ENCODE results near the gene HECA. TPM values are rescaled to one million over a fixed set of nuclear protein-coding genes. Genes with fewer than 3 reads are reported as not detected.

Gene HECA
- polyA plus RNA-seq, 2 of the 4 experiments (the other 2 are of a cell fraction): 1.3 to 2.2 TPM

DNA sequence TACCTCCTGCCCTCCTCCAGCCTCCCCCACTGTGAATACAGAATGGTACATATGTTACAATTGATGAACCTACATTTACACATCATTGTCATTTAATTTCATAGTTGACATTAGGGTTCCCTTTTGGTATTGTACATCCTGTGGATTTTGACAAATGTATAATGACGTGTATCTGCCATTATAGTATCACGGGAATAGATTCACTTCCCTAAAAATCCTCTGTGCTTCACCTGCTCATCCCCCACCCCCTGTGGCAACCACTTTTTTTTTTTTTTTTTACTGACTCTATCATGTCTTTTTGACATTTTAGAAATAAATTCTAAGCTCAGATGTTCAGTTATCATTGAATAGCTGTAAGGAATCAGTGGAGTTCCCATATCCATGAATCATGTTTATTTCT lies 30.4 kb downstream of the HECA start (continued):
- TF ChIP-seq, protein P1, sequence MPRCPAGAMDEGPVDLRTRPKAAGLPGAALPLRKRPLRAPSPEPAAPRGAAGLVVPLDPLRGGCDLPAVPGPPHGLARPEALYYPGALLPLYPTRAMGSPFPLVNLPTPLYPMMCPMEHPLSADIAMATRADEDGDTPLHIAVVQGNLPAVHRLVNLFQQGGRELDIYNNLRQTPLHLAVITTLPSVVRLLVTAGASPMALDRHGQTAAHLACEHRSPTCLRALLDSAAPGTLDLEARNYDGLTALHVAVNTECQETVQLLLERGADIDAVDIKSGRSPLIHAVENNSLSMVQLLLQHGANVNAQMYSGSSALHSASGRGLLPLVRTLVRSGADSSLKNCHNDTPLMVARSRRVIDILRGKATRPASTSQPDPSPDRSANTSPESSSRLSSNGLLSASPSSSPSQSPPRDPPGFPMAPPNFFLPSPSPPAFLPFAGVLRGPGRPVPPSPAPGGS (IDR thresholded peaks at IDR 0.05): no peak
- TF ChIP-seq JUNB (IDR thresholded peaks at IDR 0.05) (no peak), ZNF302 (CRISPR knock-in tag; IDR thresholded peaks at IDR 0.05) (no peak), MAFK (IDR thresholded peaks at IDR 0.05; ENCODE audit: partially characterized antibody) (no peak)
- TF ChIP-seq, protein P2, sequence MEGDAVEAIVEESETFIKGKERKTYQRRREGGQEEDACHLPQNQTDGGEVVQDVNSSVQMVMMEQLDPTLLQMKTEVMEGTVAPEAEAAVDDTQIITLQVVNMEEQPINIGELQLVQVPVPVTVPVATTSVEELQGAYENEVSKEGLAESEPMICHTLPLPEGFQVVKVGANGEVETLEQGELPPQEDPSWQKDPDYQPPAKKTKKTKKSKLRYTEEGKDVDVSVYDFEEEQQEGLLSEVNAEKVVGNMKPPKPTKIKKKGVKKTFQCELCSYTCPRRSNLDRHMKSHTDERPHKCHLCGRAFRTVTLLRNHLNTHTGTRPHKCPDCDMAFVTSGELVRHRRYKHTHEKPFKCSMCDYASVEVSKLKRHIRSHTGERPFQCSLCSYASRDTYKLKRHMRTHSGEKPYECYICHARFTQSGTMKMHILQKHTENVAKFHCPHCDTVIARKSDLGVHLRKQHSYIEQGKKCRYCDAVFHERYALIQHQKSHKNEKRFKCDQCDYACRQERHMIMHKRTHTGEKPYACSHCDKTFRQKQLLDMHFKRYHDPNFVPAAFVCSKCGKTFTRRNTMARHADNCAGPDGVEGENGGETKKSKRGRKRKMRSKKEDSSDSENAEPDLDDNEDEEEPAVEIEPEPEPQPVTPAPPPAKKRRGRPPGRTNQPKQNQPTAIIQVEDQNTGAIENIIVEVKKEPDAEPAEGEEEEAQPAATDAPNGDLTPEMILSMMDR (IDR thresholded peaks at IDR 0.05): no peak

DNA sequence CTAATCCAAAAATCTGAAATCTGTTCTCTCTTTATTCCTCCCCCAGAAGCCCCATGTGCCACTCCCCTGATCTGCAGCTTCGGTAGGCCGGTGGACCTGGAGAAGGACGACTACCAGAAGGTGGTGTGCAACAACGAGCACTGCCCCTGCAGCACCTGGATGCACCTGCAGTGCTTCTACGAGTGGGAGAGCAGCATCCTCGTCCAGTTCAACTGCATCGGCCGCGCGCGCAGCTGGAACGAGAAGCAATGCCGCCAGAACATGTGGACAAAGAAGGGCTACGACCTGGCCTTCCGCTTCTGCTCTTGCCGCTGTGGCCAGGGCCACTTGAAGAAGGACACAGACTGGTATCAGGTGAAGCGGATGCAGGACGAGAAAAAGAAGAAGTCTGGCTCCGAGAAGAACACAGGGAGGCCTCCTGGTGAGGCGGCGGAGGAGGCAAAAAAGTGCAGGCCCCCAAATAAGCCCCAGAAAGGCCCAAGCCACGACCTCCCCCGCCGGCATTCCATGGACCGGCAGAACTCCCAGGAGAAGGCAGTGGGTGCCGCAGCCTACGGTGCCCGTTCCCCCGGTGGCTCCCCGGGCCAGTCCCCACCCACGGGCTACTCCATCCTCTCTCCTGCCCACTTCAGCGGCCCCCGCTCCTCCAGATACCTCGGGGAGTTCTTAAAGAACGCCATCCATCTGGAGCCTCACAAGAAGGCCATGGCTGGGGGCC lies 31.5 kb downstream of the HECA start:
- DNase-seq (ENCODE audit: low read depth in 1 of 2, low spot score in 1 of 2) (no peak), ATAC-seq (no peak), FAIRE-seq (no peak)
- Histone ChIP-seq H3K27ac (no peak overlapping the region), H3K4me2 (no peak overlapping the region), H3K4me1 (no peaks in the 10 kb centered on the region), H3K4me3 (no peak overlapping the region), H3K9me3 (no peaks in the 10 kb centered on the region)
- TF ChIP-seq, protein P2 (IDR thresholded peaks at IDR 0.05): no peak
- TF ChIP-seq RCOR1 (IDR thresholded peaks at IDR 0.05; ENCODE audit: low read depth, low read length): no peak
- TF ChIP-seq RARB (CRISPR knock-in tag; IDR thresholded peaks at IDR 0.05): no peak
- TF ChIP-seq JUNB (IDR thresholded peaks at IDR 0.05): no peak
- TF ChIP-seq MAFK (IDR thresholded peaks at IDR 0.05; ENCODE audit: partially characterized antibody): no peak
- no peak for TF ChIP-seq GATA3 (IDR thresholded peaks at IDR 0.05; ENCODE audit: borderline replicate concordance)
- no peak for TF ChIP-seq CBX2 (IDR thresholded peaks at IDR 0.05; ENCODE audit: borderline replicate concordance, low read depth)
- TF ChIP-seq, protein P3, sequence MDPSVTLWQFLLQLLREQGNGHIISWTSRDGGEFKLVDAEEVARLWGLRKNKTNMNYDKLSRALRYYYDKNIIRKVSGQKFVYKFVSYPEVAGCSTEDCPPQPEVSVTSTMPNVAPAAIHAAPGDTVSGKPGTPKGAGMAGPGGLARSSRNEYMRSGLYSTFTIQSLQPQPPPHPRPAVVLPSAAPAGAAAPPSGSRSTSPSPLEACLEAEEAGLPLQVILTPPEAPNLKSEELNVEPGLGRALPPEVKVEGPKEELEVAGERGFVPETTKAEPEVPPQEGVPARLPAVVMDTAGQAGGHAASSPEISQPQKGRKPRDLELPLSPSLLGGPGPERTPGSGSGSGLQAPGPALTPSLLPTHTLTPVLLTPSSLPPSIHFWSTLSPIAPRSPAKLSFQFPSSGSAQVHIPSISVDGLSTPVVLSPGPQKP (IDR thresholded peaks at IDR 0.05; ENCODE audit: low read depth, low read length): no peak
- no peak for TF ChIP-seq FOSB (CRISPR knock-in tag; IDR thresholded peaks at IDR 0.05)
- TF ChIP-seq CEBPB (IDR thresholded peaks at IDR 0.05): no peak
- no peak for TF ChIP-seq NR3C1 (IDR thresholded peaks at IDR 0.05)
- TF ChIP-seq RNF2 (IDR thresholded peaks at IDR 0.05; ENCODE audit: borderline replicate concordance, low read depth): no peak
- no peak for TF ChIP-seq HDAC2 (IDR thresholded peaks at IDR 0.05)
- no peak for TF ChIP-seq NPAS2 (CRISPR knock-in tag; IDR thresholded peaks at IDR 0.05; ENCODE audit: borderline replicate concordance)
- no peak for TF ChIP-seq POLR2A (IDR thresholded peaks at IDR 0.05; ENCODE audit: low read length)
- TF ChIP-seq, protein P4, sequence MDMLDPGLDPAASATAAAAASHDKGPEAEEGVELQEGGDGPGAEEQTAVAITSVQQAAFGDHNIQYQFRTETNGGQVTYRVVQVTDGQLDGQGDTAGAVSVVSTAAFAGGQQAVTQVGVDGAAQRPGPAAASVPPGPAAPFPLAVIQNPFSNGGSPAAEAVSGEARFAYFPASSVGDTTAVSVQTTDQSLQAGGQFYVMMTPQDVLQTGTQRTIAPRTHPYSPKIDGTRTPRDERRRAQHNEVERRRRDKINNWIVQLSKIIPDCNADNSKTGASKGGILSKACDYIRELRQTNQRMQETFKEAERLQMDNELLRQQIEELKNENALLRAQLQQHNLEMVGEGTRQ (IDR thresholded peaks at IDR 0.05): no peak
- no peak for TF ChIP-seq TP53 (CRISPR knock-in tag; IDR thresholded peaks at IDR 0.05)
- TF ChIP-seq KDM1A (IDR thresholded peaks at IDR 0.05; ENCODE audit: low read depth): no peak
- ChIA-PET POLR2A (no interaction called here), CTCF (no interaction called here)
- WGBS (ENCODE audit: missing lambda C conversion rate): 88% methylated on average over 25 of the region's 35 CpGs

All from A549 (cell line).